ENCODE measurements around the gene GSDME. TPM values are rescaled to one million over a fixed set of nuclear protein-coding genes. Genes with fewer than 3 reads are reported as not detected.

GSDME gene
- total RNA-seq, 2 experiments from 2014 or later = 4.7 TPM

DNA sequence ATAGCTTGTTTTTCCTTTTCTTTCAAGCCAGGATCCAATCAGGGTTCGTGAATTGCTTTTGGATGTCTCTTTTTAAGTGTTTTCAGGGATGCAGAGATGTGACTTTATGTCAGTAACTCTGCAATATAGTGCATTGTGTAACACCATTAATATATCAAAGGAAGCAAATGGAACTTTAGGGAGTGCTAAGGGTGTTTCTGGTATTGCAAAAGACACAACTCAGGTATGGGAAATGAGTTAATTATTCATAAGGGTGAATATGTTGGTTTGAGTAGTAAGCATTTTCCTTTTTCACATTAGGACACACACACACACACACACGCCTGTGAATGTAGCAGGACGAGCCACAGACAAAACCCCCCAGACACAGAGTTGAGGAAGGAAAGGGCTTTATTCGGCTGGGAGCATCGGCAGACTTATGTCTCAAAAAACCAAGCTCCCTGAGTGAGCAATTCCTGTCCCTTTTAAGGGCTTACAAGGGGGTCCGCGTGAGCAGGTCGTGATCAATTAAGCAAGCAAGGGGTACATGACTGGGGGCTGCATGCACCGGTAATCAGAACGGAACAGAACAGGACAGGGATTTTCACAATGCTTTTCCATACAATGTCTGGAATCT, 31.8 kb upstream of the GSDME start:
- Mint-ChIP-seq H3K9me3 (peaks cover under 1% of the 10 kb centered on the region), H3K27ac (no peak overlapping the region), H3K4me1 (ENCODE audit: low read depth) (peaks cover 1% of the 10 kb centered on the region), H3K4me3 (no peak overlapping the region), H3K36me3 (peaks cover 3% of the 10 kb centered on the region), H3K27me3 (no peaks in the 10 kb centered on the region)
- CTCF ChIA-PET = interaction anchor here (1.0 to 1.2 kb wide), 2 partner anchors 24 to 305 kb away, joined by 3 to 4 read pairs; no protein-coding TSS in a partner anchor
- POLR2A ChIA-PET = no interaction called here
- no peak for DNase-seq
- intact Hi-C loops (cut with micrococcal nuclease) = no loop called here

DNA sequence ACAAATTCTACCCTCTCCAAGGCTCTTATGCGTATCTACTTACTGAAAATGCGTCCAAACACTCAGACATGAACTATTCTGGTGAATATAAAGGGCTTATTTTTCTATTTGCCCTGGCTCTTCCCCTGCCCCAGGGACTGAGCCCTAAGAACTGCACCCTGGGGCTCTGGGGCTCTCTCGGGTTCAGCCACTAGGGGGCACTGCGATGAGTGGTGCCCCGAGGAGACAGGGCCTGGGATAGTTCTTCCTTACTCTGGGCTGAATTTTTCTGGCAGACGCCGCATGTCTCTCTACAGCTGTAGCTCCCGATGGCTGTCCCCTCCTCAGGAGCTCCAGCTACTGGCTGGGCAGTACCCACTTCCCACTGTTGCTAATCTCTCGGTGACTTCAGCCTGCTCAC, 30.8 kb upstream of the GSDME start:
- Mint-ChIP-seq H3K9me3 (peaks cover 8% of the 10 kb centered on the region), H3K4me3 (no peak overlapping the region), H3K4me1 (ENCODE audit: low read depth) (no peaks in the 10 kb centered on the region), H3K27me3 (no peaks in the 10 kb centered on the region), H3K27ac (no peak overlapping the region), H3K36me3 (peaks cover 10% of the 10 kb centered on the region)
- POLR2A ChIA-PET = no interaction called here
- no peak for DNase-seq
- CTCF ChIA-PET = interaction anchor here (1.0 to 1.2 kb wide), 2 partner anchors 25 to 306 kb away, joined by 3 to 4 read pairs; no protein-coding TSS in a partner anchor
- intact Hi-C loops (cut with micrococcal nuclease) = no loop called here

DNA sequence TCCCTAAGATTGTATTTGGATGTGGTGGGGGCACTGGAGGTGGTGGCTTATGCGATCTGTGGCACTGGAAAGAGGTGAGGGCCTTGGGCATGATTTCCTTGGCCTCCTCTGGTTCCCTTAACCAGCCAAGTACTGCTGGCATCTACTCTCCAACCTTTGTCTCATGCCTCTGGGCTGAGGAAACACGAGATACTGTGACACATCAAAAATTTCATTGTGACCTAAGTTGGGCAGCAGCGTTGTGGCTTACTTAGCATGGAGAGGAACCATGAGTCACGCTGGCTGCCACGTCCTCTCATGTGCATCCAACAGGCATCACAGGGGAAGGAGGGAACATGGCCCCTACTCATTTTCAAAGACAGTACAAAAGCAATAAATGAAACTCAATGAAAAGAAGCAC, 29.7 kb upstream of the GSDME start:
- Mint-ChIP-seq H3K27ac (no peak overlapping the region), H3K4me3 (no peak overlapping the region), H3K9me3 (peaks cover 8% of the 10 kb centered on the region), H3K27me3 (no peaks in the 10 kb centered on the region), H3K4me1 (ENCODE audit: low read depth) (no peaks in the 10 kb centered on the region), H3K36me3 (peaks cover 10% of the 10 kb centered on the region)
- intact Hi-C loops (cut with micrococcal nuclease) = no loop called here
- ChIA-PET CTCF (interaction anchor here (0.6 kb wide), 1 partner anchor 311 kb away, joined by 3 read pairs; no protein-coding TSS in a partner anchor), POLR2A (no interaction called here)
- DNase-seq = peak; percentile 59

DNA sequence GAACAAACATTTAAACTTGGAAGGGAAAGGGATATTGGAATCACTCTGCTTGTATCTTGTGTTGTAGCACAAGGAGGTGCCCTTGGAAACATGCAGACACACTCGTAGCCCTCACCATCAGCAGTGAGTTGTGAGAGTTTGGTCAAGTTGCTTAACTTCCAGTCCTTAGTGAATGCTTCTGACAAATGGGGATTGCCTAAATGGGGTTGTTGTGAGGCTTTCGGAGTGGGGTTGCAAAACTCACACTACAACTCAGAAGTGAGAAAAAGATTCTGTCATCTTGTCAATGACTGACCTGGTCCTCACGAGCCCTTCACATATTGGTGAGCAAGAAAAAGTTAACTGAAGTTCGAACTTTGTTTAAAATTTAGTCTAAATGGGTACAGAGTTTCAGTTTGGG, 29.0 kb upstream of the GSDME start:
- POLR2A ChIA-PET = no interaction called here

DNA sequence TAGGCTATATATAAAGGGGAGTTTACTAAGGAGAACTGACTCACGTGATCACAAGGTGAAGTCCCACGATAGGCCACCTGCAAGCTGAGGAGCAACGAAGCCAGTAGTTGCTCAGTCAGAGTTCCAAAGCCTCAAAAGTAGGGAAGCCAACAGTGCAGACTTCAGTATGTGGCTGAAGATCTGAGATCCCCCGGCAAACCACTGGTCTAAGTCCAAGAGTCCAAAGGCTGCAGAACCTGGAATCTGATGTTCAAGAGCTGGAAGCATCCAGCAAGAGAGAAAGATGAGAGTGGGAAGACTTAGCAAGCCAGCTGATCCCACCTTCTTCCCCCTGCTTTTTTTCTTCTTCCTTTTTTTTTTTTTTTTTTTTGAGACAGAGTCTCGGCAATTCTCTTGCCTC, 27.0 kb upstream of the GSDME start:
- H3K36me3 Mint-ChIP-seq = peaks cover 10% of the 10 kb centered on the region
- DNase-seq = no peak
- H3K4me3 Mint-ChIP-seq = no peak overlapping the region
- no peaks in the 10 kb centered on the region for H3K4me1 Mint-ChIP-seq (ENCODE audit: low read depth)
- ChIA-PET POLR2A (interaction anchor here (0.6 kb wide), 1 partner anchor 14 kb away, joined by 3 read pairs; no protein-coding TSS in a partner anchor), CTCF (no interaction called here)
- H3K9me3 Mint-ChIP-seq = peaks cover 8% of the 10 kb centered on the region
- H3K27ac Mint-ChIP-seq = no peak overlapping the region
- no peaks in the 10 kb centered on the region for H3K27me3 Mint-ChIP-seq
- intact Hi-C loops (cut with micrococcal nuclease) = no loop called here

More for the DNA sequence above, 29.0 kb upstream of the GSDME start:
- CTCF ChIA-PET = no interaction called here
- intact Hi-C loops (cut with micrococcal nuclease) = no loop called here
- DNase-seq = no peak
- Mint-ChIP-seq H3K27me3 (no peaks in the 10 kb centered on the region), H3K4me1 (ENCODE audit: low read depth) (no peaks in the 10 kb centered on the region), H3K27ac (no peak overlapping the region), H3K4me3 (no peak overlapping the region), H3K9me3 (peaks cover 8% of the 10 kb centered on the region), H3K36me3 (peaks cover 10% of the 10 kb centered on the region)

DNA sequence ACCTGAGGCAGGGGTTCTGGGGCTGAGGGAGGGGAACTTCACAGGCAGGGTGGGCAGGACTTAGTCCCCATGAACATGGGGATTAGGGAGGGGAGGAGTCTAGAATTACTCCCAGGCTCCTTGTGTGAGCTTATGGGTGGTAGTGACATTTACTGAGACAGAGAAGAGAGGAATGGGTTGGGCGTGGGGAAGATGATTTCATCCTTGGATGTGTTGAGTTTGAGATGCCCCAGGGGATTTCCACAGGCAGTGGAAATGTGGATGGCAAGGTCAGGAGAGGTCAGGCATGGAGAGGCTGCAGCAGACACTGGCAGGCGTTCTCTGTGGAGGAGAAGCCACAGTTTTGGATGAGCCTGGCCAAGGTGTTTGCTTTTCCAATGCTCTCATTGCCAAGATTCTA, 26.4 kb upstream of the GSDME start:
- CTCF ChIA-PET = no interaction called here

DNA sequence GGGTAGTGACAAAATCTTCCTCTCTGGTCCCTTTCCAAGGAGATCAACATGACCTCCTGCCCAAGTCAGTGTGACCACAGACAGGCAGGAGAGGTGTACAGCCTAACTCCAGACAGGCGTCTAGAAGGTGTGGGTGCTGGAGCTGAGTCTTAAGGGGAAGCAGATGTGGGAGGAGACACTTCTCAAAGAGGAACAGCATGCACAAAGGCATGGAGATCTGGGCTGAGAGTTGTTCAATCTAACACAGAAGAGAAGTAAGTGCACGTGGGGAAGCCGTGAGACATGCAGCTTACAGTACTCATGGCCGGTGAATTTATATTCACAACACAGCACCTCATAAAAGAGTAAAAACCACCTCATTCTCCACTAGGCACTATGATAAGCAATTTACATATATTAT, 23.8 kb upstream of the GSDME start:
- Mint-ChIP-seq H3K27me3 (no peaks in the 10 kb centered on the region), H3K4me3 (no peak overlapping the region), H3K9me3 (peaks cover 8% of the 10 kb centered on the region), H3K4me1 (ENCODE audit: low read depth) (peaks cover 5% of the 10 kb centered on the region), H3K36me3 (peaks cover 10% of the 10 kb centered on the region), H3K27ac (no peak overlapping the region)
- DNase-seq = no peak
- intact Hi-C loops (cut with micrococcal nuclease) = no loop called here
- ChIA-PET POLR2A (no interaction called here), CTCF (interaction anchor here (0.5 to 1.9 kb wide), 2 partner anchors 289 to 314 kb away, joined by 3 to 5 read pairs; no protein-coding TSS in a partner anchor)

More for the DNA sequence above, 26.4 kb upstream of the GSDME start:
- intact Hi-C loops (cut with micrococcal nuclease) = no loop called here
- POLR2A ChIA-PET = no interaction called here
- H3K36me3 Mint-ChIP-seq = peaks cover 10% of the 10 kb centered on the region
- H3K27ac Mint-ChIP-seq = no peak overlapping the region
- H3K27me3 Mint-ChIP-seq = no peaks in the 10 kb centered on the region
- H3K4me3 Mint-ChIP-seq = no peak overlapping the region
- H3K9me3 Mint-ChIP-seq = peaks cover 8% of the 10 kb centered on the region
- peaks cover 5% of the 10 kb centered on the region for H3K4me1 Mint-ChIP-seq (ENCODE audit: low read depth)
- DNase-seq = no peak

DNA sequence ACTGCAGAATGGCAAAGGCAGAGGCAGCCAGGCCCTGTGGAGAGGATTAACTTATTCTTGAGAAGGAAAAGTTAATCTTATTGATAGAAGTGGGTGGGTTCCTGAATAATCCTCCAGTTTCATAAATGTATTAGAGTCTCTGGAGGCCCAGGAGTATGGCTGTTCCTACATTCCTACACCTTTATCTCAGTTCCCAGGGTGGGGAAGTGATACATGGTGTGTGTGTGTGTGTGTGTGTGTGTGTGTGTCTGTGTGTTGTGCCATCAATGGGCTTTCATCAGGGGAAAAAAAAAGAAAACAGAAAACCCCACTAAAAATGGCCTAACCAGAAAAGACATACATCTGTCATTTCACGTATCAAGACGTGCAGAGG, 22.0 kb upstream of the GSDME start:
- Mint-ChIP-seq H3K4me3 (no peak overlapping the region), H3K36me3 (peaks cover 10% of the 10 kb centered on the region), H3K27me3 (no peaks in the 10 kb centered on the region), H3K27ac (no peak overlapping the region), H3K9me3 (peaks cover 8% of the 10 kb centered on the region), H3K4me1 (ENCODE audit: low read depth) (peaks cover 5% of the 10 kb centered on the region)
- ChIA-PET CTCF (interaction anchor here (1.0 kb wide), 1 partner anchor 291 kb away, joined by 3 read pairs; no protein-coding TSS in a partner anchor), POLR2A (interaction anchor here (1.0 kb wide), 1 partner anchor 29 kb away, joined by 3 read pairs; no protein-coding TSS in a partner anchor)
- DNase-seq = no peak
- intact Hi-C loops (cut with micrococcal nuclease) = no loop called here

DNA sequence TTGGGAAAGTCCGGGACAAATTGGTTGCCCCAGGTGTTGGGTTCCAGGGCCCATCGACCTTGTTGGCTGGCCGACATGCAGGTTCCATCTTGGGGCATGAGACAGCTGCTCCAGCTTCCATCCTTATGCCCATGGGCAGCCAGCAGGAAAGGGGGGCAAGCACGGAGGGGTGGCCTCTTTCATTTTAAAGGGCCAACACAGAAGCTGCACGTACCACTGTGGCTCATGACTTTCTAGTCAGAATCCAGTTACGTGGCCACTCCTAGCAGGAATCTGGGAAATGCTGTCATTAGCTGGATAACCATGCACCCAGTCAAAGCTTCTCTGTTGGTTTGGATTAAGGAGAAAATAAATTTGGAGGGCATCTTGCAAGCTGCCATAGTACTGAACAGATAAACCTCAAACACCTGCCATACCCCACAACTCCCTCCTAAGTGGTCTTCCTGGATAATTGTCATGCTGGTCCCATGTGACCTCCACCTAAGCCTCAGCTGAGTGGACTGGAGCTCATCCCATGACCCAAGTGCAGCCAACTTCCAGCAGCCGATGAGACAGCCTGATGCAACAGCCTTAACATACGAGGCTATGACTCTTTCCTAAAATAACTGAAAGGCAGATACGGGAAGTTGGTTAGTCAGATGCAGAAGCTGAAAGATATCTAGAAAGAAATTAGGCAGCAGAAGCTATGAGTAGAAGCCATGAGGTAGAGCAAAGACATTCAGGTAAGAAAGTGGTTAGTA, 21.4 kb upstream of the GSDME start:
- Mint-ChIP-seq H3K36me3 (peaks cover 7% of the 10 kb centered on the region), H3K27ac (no peak overlapping the region), H3K27me3 (no peaks in the 10 kb centered on the region), H3K9me3 (peaks cover 5% of the 10 kb centered on the region), H3K4me3 (no peak overlapping the region), H3K4me1 (ENCODE audit: low read depth) (peaks cover 5% of the 10 kb centered on the region)
- intact Hi-C loops (cut with micrococcal nuclease) = no loop called here
- ChIA-PET POLR2A (interaction anchor here (1.0 kb wide), 1 partner anchor 28 kb away, joined by 3 read pairs; no protein-coding TSS in a partner anchor), CTCF (interaction anchor here (1.0 kb wide), 1 partner anchor 291 kb away, joined by 3 read pairs; no protein-coding TSS in a partner anchor)
- peak; percentile 44 for DNase-seq

DNA sequence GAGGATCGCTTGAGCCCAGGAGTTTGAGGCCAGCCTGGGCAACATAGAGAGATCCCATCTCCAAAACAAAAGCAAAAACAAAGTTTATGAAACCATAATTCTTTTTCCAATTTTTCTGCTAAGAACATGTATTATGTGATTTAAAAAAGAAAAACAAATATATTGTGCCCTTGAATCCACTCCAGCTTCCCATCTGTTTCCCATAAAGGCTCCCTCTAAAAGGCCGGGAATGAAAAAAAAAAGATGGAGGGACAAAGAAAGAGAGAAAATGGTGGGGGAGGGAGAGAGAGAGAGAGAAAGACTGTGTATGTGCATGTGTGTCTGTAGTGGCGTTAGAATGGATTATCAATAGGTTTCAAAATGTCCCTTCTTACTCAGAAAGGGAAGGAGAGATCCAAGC, 20.5 kb upstream of the GSDME start:
- no peak for DNase-seq
- ChIA-PET CTCF (interaction anchor here (1.3 kb wide), 1 partner anchor 35 kb away, joined by 8 read pairs; no protein-coding TSS in a partner anchor), POLR2A (no interaction called here)
- peaks cover 5% of the 10 kb centered on the region for H3K4me1 Mint-ChIP-seq (ENCODE audit: low read depth)
- no peaks in the 10 kb centered on the region for H3K27me3 Mint-ChIP-seq
- no peak overlapping the region for H3K4me3 Mint-ChIP-seq
- peaks cover 1% of the 10 kb centered on the region for H3K36me3 Mint-ChIP-seq
- H3K9me3 Mint-ChIP-seq = no peaks in the 10 kb centered on the region
- no peak overlapping the region for H3K27ac Mint-ChIP-seq
- intact Hi-C loops (cut with micrococcal nuclease) = no loop called here

DNA sequence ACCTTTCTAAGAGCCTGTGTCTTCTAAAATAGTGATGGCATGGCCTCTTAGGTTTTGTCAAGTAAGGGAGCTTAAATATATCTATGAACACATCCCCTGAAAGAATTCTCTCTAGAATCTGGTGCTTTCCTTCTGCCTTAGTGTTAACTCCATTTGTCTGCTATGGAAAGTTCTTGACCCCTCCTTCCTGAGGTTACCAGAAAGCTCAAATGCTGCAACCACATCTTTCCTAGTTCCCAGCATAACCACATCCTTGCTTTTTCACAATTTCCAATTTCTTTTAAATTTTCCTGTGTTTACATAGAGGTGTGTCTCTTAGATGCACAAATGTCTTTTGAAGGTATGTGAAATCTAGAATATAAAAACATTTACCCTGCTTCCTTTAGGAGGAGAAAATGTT, 16.4 kb upstream of the GSDME start:
- Mint-ChIP-seq H3K27me3 (peaks cover 5% of the 10 kb centered on the region), H3K36me3 (peaks cover 7% of the 10 kb centered on the region), H3K27ac (no peak overlapping the region), H3K4me1 (ENCODE audit: low read depth) (no peaks in the 10 kb centered on the region), H3K4me3 (no peak overlapping the region), H3K9me3 (no peaks in the 10 kb centered on the region)
- CTCF ChIA-PET = no interaction called here
- POLR2A ChIA-PET = no interaction called here
- intact Hi-C loops (cut with micrococcal nuclease) = no loop called here
- no peak for DNase-seq

DNA sequence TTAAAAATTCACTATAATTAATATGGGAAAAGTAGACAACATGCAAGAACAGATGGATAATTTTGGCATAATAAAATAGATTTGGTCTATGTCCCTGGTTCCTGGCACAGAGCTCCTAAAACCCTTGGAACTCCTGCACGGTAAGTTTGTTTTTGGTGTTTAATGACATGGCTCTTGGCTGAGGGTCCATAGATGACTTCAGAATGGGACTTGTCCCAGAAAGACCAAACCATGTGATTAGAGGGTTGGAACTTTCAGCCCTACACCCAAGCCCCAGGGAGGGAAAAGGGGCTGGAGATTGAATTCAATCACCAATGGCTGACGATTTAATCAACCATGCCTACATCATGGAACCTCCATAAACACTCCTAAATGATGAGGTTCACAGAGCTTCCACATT, 12.6 kb upstream of the GSDME start:
- Mint-ChIP-seq H3K4me3 (no peak overlapping the region), H3K27ac (no peak overlapping the region), H3K4me1 (ENCODE audit: low read depth) (no peaks in the 10 kb centered on the region), H3K36me3 (peaks cover 7% of the 10 kb centered on the region), H3K27me3 (peaks cover 20% of the 10 kb centered on the region), H3K9me3 (no peaks in the 10 kb centered on the region)
- CTCF ChIA-PET = no interaction called here
- DNase-seq = no peak
- intact Hi-C loops (cut with micrococcal nuclease) = no loop called here
- POLR2A ChIA-PET = interaction anchor here (0.6 kb wide), 1 partner anchor 14 kb away, joined by 3 read pairs; no protein-coding TSS in a partner anchor
